HFFc6 (cell line): ENCODE data around the gene BBS9. TPM values are rescaled to one million over a fixed set of nuclear protein-coding genes. Genes with fewer than 3 reads are reported as not detected.
"Not testable (repeated sequence)": the region's sequence is repeated elsewhere in the genome, so short reads cannot be mapped to it uniquely, and the experiment has no call there.

Experiments
- DNase-seq: peaks from one replicate; pipeline ENCODE4 v3.0.0-alpha.2; 2018
- H3K27ac Mint-ChIP-seq: 2 replicates; pipeline ENCODE4 v1.8.0; 2020; ENCODE audit warnings: mild to moderate bottlenecking, mixed read lengths
- H3K27me3 Mint-ChIP-seq: 2 replicates; pipeline ENCODE4 v1.8.0; 2021; ENCODE audit warnings: mild to moderate bottlenecking, moderate library complexity, mixed read lengths; ENCODE audit not compliant: insufficient read depth
- H3K36me3 Mint-ChIP-seq: 2 replicates; pipeline ENCODE4 v1.8.0; 2021; ENCODE audit warnings: low read depth, mixed read lengths
- H3K4me1 Mint-ChIP-seq: 2 replicates; pipeline ENCODE4 v1.8.0; 2020; ENCODE audit warnings: low read depth, mixed read lengths
- H3K4me3 Mint-ChIP-seq: 2 replicates; pipeline ENCODE4 v1.8.0; 2020; ENCODE audit warnings: mild to moderate bottlenecking, moderate library complexity, mixed read lengths
- H3K9me3 Mint-ChIP-seq: 2 replicates; pipeline ENCODE4 v1.8.0; 2020; ENCODE audit warnings: mild to moderate bottlenecking, mixed read lengths
- total RNA-seq, 6 experiments: library from RNA; stranded (reverse); fragmentation: NEBNext Ultra II Directional; extraction: Animal tissue kit (Norgen Biotek cat#: 25700); gene quantifications; 2 replicates in 1 of 6; 3 replicates in 5 of 6; pipeline ENCODE4 v1.2.3, GENCODE V29; 2021
- TF ChIP-seq, protein P1 (sequence below): fragments of 200-600 bp; sonication (generic); IDR thresholded peaks from 2 replicates; pipeline ENCODE4 v1.5.0; 2021; ENCODE audit warnings: antibody characterized with exemption, mild to moderate bottlenecking

Gene BBS9
- total RNA-seq, 6 experiments from 2014 or later: 10.6 to 13.0 (median 12.1) TPM

DNA sequence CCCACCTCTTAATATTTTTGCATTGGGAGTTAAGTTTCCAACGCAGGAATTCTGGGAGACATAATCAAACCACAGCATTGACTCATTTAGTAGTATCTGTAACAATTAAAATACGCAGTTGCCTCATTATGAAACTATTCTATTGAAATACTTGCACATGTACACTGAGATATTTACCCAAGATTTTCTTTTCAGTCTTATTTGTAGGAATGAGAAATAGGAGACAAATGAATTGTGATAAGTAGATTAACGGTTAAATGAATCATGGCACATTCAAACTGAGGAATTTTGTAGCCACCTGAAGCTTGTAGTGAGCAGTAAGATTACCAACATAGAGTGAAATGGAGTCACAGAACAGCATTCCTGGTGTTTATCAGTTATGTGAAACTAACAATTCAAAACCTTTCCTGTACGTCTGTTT is 38.2 kb upstream of the BBS9 start:
- peaks cover 25% of the 10 kb centered on the region for H3K36me3 Mint-ChIP-seq
- peak; percentile 51 for DNase-seq
- peaks cover 32% of the 10 kb centered on the region for H3K4me1 Mint-ChIP-seq
- H3K4me3 Mint-ChIP-seq: peak overlapping the region; percentile 35; the same call in 1 of the 2 replicates
- peak overlapping the region; percentile 70 for H3K27ac Mint-ChIP-seq
- H3K9me3 Mint-ChIP-seq: no peaks in the 10 kb centered on the region
- no peaks in the 10 kb centered on the region; the same call in 1 of the 2 replicates for H3K27me3 Mint-ChIP-seq
- TF ChIP-seq, protein P1, sequence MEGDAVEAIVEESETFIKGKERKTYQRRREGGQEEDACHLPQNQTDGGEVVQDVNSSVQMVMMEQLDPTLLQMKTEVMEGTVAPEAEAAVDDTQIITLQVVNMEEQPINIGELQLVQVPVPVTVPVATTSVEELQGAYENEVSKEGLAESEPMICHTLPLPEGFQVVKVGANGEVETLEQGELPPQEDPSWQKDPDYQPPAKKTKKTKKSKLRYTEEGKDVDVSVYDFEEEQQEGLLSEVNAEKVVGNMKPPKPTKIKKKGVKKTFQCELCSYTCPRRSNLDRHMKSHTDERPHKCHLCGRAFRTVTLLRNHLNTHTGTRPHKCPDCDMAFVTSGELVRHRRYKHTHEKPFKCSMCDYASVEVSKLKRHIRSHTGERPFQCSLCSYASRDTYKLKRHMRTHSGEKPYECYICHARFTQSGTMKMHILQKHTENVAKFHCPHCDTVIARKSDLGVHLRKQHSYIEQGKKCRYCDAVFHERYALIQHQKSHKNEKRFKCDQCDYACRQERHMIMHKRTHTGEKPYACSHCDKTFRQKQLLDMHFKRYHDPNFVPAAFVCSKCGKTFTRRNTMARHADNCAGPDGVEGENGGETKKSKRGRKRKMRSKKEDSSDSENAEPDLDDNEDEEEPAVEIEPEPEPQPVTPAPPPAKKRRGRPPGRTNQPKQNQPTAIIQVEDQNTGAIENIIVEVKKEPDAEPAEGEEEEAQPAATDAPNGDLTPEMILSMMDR: no peak

GRCh38 chr7:33091641-33092191 is 37.6 kb upstream of the BBS9 start:
- Mint-ChIP-seq H3K27me3 (no peaks in the 10 kb centered on the region; the same call in 1 of the 2 replicates), H3K4me1 (peaks cover 32% of the 10 kb centered on the region)
- TF ChIP-seq, protein P1: no peak

DNA sequence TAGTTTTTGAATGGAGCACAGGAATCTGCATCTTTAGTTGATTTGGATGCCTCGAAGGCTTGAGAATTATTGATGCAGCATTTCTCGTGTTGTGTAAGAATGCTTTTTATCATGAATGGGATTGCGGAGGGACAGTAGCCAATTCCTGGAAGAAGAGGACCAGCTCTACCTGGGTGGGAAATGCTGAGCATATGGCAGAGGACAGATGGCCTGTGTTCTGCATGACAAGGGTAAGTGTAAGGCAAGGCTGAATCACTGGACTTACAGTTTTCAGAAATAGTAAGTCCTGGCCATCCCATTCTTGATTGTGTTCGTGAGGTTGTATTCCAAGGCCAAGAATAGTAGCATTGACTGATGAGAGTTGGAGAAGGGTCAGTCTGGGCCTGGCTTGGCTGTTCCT is 36.1 kb upstream of the BBS9 start:
- no peak for DNase-seq
- Mint-ChIP-seq H3K27me3 (no peaks in the 10 kb centered on the region; the same call in 1 of the 2 replicates), H3K36me3 (peaks cover 37% of the 10 kb centered on the region), H3K9me3 (no peaks in the 10 kb centered on the region), H3K4me3 (no peak overlapping the region), H3K27ac (no peak overlapping the region), H3K4me1 (peaks cover 32% of the 10 kb centered on the region)
- TF ChIP-seq, protein P1: no peak

More at GRCh38 chr7:33091641-33092191, 37.6 kb upstream of the BBS9 start:
- 0 out of 2 replicates have a peak overlapping the region, but pooled peaks have one; percentile 35 for H3K4me3 Mint-ChIP-seq
- peak overlapping the region; percentile 70 for H3K27ac Mint-ChIP-seq
- DNase-seq: no peak
- H3K9me3 Mint-ChIP-seq: no peaks in the 10 kb centered on the region
- peaks cover 30% of the 10 kb centered on the region for H3K36me3 Mint-ChIP-seq

GRCh38 chr7:33094745-33095275 is 34.6 kb upstream of the BBS9 start:
- not testable (repeated sequence) for DNase-seq, H3K4me3 Mint-ChIP-seq, H3K27me3 Mint-ChIP-seq, H3K27ac Mint-ChIP-seq, H3K9me3 Mint-ChIP-seq
- Mint-ChIP-seq H3K4me1 (peaks cover 29% of the 10 kb centered on the region), H3K36me3 (peaks cover 45% of the 10 kb centered on the region)

DNA sequence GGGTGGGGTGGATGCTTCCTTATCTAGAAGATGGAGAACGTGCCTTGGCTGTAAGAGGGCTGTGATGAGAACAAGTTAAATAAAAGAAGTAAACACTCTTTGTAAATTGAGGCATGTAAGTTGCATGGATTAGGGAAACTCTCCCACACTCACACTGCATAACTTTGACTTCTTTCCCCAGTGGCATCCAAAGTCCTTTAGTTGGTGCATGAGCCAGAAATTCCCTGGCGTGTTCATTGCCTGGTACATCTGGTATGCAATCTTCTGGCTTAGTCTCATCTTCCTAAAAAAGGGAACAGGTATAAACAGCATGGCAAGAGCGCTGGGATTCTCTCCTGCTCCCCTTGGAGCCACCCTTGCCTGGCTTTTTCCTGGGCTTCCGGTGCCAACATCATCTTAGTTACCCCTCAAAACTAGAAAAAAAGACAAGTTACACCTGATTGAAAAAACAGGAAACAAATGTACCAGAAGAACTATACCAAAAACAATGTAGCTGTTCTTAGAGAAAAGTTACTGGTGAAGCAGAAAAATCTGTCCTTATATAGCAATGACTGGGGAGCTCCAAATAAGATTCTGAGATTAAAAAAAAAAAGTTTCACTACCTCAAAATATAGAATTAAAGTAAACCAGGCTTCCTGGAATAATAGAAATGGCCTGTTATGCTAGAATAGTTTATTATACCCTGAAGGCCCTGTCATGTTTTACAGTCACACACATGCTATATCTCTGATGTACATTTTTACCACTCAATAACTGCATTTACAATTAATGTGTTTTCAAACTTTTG is 30.0 kb upstream of the BBS9 start:
- Mint-ChIP-seq H3K27ac (no peak overlapping the region), H3K36me3 (peaks cover 32% of the 10 kb centered on the region), H3K9me3 (no peaks in the 10 kb centered on the region), H3K4me3 (no peak overlapping the region), H3K27me3 (no peaks in the 10 kb centered on the region; the same call in 1 of the 2 replicates), H3K4me1 (no peaks in the 10 kb centered on the region)
- TF ChIP-seq, protein P1: no peak
- DNase-seq: no peak

DNA sequence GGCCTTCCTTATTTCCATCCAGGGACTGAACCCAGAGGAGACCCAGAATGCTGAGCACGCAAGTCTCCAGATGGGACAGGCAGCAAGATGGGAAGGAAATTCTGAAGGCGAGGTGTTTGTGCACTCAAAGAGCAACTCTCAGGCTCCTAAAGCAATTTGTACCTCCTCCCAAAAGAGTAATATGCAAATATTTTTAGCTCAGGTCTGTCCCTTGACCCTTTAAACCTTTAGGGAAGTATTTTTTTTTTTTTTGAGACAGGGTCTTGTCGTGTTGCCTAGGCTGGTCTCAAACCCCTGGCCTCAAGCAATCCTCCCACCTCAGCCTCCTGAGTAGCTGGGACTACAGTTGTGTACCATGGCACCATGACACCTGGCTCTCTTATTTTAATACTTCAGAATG is 28.6 kb upstream of the BBS9 start:
- no peak overlapping the region for H3K4me3 Mint-ChIP-seq

More for the DNA sequence above, 28.6 kb upstream of the BBS9 start:
- H3K27ac Mint-ChIP-seq: no peak overlapping the region
- H3K27me3 Mint-ChIP-seq: no peaks in the 10 kb centered on the region; the same call in 1 of the 2 replicates
- no peak for DNase-seq
- H3K36me3 Mint-ChIP-seq: peaks cover 24% of the 10 kb centered on the region
- peaks cover 5% of the 10 kb centered on the region; the same call in 1 of the 2 replicates for H3K4me1 Mint-ChIP-seq
- TF ChIP-seq, protein P1: no peak
- no peaks in the 10 kb centered on the region for H3K9me3 Mint-ChIP-seq
